ENCODE measurements around the gene CDK11A. TPM values are rescaled to one million over a fixed set of nuclear protein-coding genes. Genes with fewer than 3 reads are reported as not detected.
"Not testable (repeated sequence)": the region's sequence is repeated elsewhere in the genome, so short reads cannot be mapped to it uniquely, and the experiment has no call there.

Gene CDK11A
- total and polyA plus RNA-seq, 4 donors = 26.3 to 56.3 (median 52.9) TPM

- DNase-seq (peak in 1 of 2 donors; percentile 23), ATAC-seq (ENCODE audit: low FRiP score) (no peak)
Measured at GRCh38 chr1:1684031-1684681, 40.0 kb downstream of the CDK11A start.

GRCh38 chr1:1683104-1683905, 40.9 kb downstream of the CDK11A start:
- Histone ChIP-seq H3K27ac (ENCODE audit: low read depth in 1 of 2, low read length in 2 of 2) (no peak overlapping the region), H3K4me1 (ENCODE audit: control insufficient read depth in 1 of 2, insufficient read depth in 2 of 2, low read length in 2 of 2) (no peaks in the 10 kb centered on the region)
- ATAC-seq (ENCODE audit: low FRiP score) = no peak

More at GRCh38 chr1:1684031-1684681, 40.0 kb downstream of the CDK11A start:
- WGBS, 2 donors = 80 to 87% methylated on average over 28 of the region's 28 CpGs
- no peak overlapping the region for H3K27ac ChIP-seq (ENCODE audit: low read depth in 1 of 2, low read length in 2 of 2)
- H3K4me3 ChIP-seq (ENCODE audit: low read length in 2 of 2) = no peak overlapping the region
- no peaks in the 10 kb centered on the region for H3K9me3 ChIP-seq (ENCODE audit: control insufficient read depth, low read length)
- intact Hi-C loops (cut with DNase I) = no loop called here
- H3K4me1 ChIP-seq (ENCODE audit: control insufficient read depth in 1 of 2, insufficient read depth in 2 of 2, low read length in 2 of 2) = no peaks in the 10 kb centered on the region
- no peaks in the 10 kb centered on the region for H3K36me3 ChIP-seq (ENCODE audit: control insufficient read depth in 1 of 2, insufficient read depth in 2 of 2, low read length in 1 of 2)
- H3K27me3 ChIP-seq (ENCODE audit: control insufficient read depth in 1 of 2, insufficient read depth in 2 of 2, low read length in 1 of 2) = no peaks in the 10 kb centered on the region

GRCh38 chr1:1680912-1681273, 43.3 kb downstream of the CDK11A start:
- Histone ChIP-seq H3K4me3 (ENCODE audit: low read length in 2 of 2) (no peak overlapping the region), H3K27ac (ENCODE audit: low read depth in 1 of 2, low read length in 2 of 2) (no peak overlapping the region), H3K36me3 (ENCODE audit: control insufficient read depth in 1 of 2, insufficient read depth in 2 of 2, low read length in 1 of 2) (no peaks in the 10 kb centered on the region), H3K4me1 (ENCODE audit: control insufficient read depth in 1 of 2, insufficient read depth in 2 of 2, low read length in 2 of 2) (no peaks in the 10 kb centered on the region), H3K9me3 (ENCODE audit: control insufficient read depth, low read length) (no peaks in the 10 kb centered on the region), H3K27me3 (ENCODE audit: control insufficient read depth in 1 of 2, insufficient read depth in 2 of 2, low read length in 1 of 2) (no peaks in the 10 kb centered on the region)
- WGBS, 2 donors = 66 to 74% methylated on average over 11 of the region's 11 CpGs
- intact Hi-C loops (cut with DNase I) = no loop called here
- ATAC-seq (ENCODE audit: low FRiP score) (no peak), DNase-seq (peak; percentile 29 to 38)

More at GRCh38 chr1:1683104-1683905, 40.9 kb downstream of the CDK11A start:
- 63 to 65% methylated on average over 26 of the region's 26 CpGs for WGBS, 2 donors
- Histone ChIP-seq H3K4me3 (ENCODE audit: low read length in 2 of 2) (no peak overlapping the region), H3K9me3 (ENCODE audit: control insufficient read depth, low read length) (no peaks in the 10 kb centered on the region), H3K27me3 (ENCODE audit: control insufficient read depth in 1 of 2, insufficient read depth in 2 of 2, low read length in 1 of 2) (no peaks in the 10 kb centered on the region), H3K36me3 (ENCODE audit: control insufficient read depth in 1 of 2, insufficient read depth in 2 of 2, low read length in 1 of 2) (no peaks in the 10 kb centered on the region)
- intact Hi-C loops (cut with DNase I) = no loop called here
- DNase-seq = peak in 1 of 2 donors; percentile 35

- Histone ChIP-seq H3K9me3 (ENCODE audit: control insufficient read depth, low read length) (no peaks in the 10 kb centered on the region), H3K36me3 (ENCODE audit: control insufficient read depth in 1 of 2, insufficient read depth in 2 of 2, low read length in 1 of 2) (no peaks in the 10 kb centered on the region), H3K4me3 (ENCODE audit: low read length in 2 of 2) (no peak overlapping the region), H3K27ac (ENCODE audit: low read depth in 1 of 2, low read length in 2 of 2) (no peak overlapping the region), H3K27me3 (ENCODE audit: control insufficient read depth in 1 of 2, insufficient read depth in 2 of 2, low read length in 1 of 2) (no peaks in the 10 kb centered on the region), H3K4me1 (ENCODE audit: control insufficient read depth in 1 of 2, insufficient read depth in 2 of 2, low read length in 2 of 2) (no peaks in the 10 kb centered on the region)
- WGBS, 2 donors = 91 to 95% methylated on average over 32 of the region's 32 CpGs
- DNase-seq (peak; percentile 34 to 77), ATAC-seq (ENCODE audit: low FRiP score) (no peak)
- intact Hi-C loops (cut with DNase I) = no loop called here
Measured at GRCh38 chr1:1680031-1680911, 43.9 kb downstream of the CDK11A start.

- H3K27ac ChIP-seq (ENCODE audit: low read depth in 1 of 2, low read length in 2 of 2) = no peak overlapping the region
- no peaks in the 10 kb centered on the region for H3K4me1 ChIP-seq (ENCODE audit: control insufficient read depth in 1 of 2, insufficient read depth in 2 of 2, low read length in 2 of 2)
- DNase-seq (peak; percentile 44 to 68), ATAC-seq (ENCODE audit: low FRiP score) (peak; percentile 37)
- no peaks in the 10 kb centered on the region for H3K27me3 ChIP-seq (ENCODE audit: control insufficient read depth in 1 of 2, insufficient read depth in 2 of 2, low read length in 1 of 2)
- WGBS, 2 donors = 71 to 75% methylated on average over 24 of the region's 24 CpGs
- no peak overlapping the region for H3K4me3 ChIP-seq (ENCODE audit: low read length in 2 of 2)
- intact Hi-C loops (cut with DNase I) = no loop called here
- no peaks in the 10 kb centered on the region for H3K36me3 ChIP-seq (ENCODE audit: control insufficient read depth in 1 of 2, insufficient read depth in 2 of 2, low read length in 1 of 2)
- H3K9me3 ChIP-seq (ENCODE audit: control insufficient read depth, low read length) = no peaks in the 10 kb centered on the region
Measured at GRCh38 chr1:1678581-1679380, 45.4 kb downstream of the CDK11A start.

DNA sequence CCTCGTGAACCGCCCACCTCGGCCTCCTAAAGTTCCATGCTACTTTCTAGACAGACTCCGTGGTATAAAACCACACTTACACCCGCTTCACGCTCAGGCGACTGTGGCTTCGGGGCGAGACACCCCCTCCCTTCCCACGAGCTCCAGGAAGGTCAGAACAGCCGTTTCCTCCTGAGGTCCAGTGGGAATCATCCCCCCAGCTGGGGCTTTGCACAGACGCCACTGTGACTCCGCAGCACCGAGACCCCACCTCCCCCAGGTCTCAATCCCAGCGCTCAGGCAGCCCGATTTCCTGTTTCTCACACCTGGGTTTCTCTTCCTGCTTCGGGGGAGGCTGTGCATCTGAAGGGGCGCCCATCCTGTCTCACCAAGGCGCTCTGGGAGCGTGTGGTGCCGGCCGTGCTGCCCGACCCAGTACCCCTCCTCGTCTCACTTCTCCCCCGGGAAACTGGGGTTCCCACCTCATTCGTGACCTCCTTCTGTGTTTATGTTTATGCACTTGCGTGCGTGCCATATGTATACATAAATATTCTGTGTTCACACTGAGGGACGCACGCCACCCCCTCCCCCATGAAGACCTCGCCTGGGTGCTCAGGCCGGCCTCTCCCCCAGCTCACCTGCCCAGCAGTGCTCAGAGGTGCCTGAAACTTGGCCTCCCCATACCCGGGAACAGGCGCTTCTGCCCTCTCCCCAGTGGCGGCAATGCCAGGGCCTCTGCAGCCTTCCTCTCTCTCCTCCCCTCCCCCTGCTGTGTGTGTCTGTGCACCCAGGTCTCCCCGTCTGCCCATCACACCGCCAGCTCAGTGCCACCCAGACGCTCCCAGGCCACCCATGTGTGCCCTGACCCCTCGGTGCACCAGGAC, 46.2 kb downstream of the CDK11A start:
- 85 to 88% methylated on average over 39 of the region's 39 CpGs for WGBS, 2 donors
- ATAC-seq (ENCODE audit: low FRiP score) = peak; percentile 27

DNA sequence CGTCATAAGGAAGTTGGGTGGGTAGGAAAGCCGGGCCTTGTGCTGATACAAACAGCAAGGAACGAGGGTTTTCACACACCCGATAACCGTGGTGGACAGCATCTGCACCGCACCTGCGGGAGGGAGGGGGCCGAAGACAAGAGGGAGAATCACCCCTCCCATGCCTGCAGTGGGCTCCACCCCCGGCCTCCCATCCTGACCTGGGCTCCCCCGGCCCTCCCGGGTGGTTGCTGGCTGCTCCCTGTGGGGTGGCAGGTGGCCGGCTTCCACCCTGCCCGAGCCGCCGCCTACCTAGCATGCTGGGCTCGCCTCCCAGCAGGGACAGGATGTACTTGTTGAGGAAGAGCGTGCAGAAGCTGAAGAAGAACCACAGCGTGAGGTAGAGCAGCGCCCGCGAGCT, 48.1 kb downstream of the CDK11A start:
- ATAC-seq (ENCODE audit: low FRiP score); H3K27ac ChIP-seq (ENCODE audit: low read depth in 1 of 2, low read length in 2 of 2); intact Hi-C loops (cut with DNase I); H3K36me3 ChIP-seq (ENCODE audit: control insufficient read depth in 1 of 2, insufficient read depth in 2 of 2, low read length in 1 of 2); H3K4me1 ChIP-seq (ENCODE audit: control insufficient read depth in 1 of 2, insufficient read depth in 2 of 2, low read length in 2 of 2); H3K27me3 ChIP-seq (ENCODE audit: control insufficient read depth in 1 of 2, insufficient read depth in 2 of 2, low read length in 1 of 2); H3K9me3 ChIP-seq (ENCODE audit: control insufficient read depth, low read length); H3K4me3 ChIP-seq (ENCODE audit: low read length in 2 of 2): not testable (repeated sequence)
- DNase-seq = peak in 1 of 2 donors; percentile 37
- 87 to 90% methylated on average over 2 to 13 of the region's 21 CpGs for whole genome bisulfite sequencing, 2 donors

More for the DNA sequence above, 46.2 kb downstream of the CDK11A start:
- peak; percentile 44 to 52 for DNase-seq
- H3K4me1 ChIP-seq (ENCODE audit: control insufficient read depth in 1 of 2, insufficient read depth in 2 of 2, low read length in 2 of 2) = no peaks in the 10 kb centered on the region
- H3K4me3 ChIP-seq (ENCODE audit: low read length in 2 of 2) = no peak overlapping the region
- intact Hi-C loops (cut with DNase I) = no loop called here
- no peaks in the 10 kb centered on the region for H3K9me3 ChIP-seq (ENCODE audit: control insufficient read depth, low read length)
- H3K27ac ChIP-seq (ENCODE audit: low read depth in 1 of 2, low read length in 2 of 2) = no peak overlapping the region
- H3K27me3 ChIP-seq (ENCODE audit: control insufficient read depth in 1 of 2, insufficient read depth in 2 of 2, low read length in 1 of 2) = no peaks in the 10 kb centered on the region
- no peaks in the 10 kb centered on the region for H3K36me3 ChIP-seq (ENCODE audit: control insufficient read depth in 1 of 2, insufficient read depth in 2 of 2, low read length in 1 of 2)

All from aorta (tissue), 5 donors.